HG03097 (cell line): Measurements from ENCODE around the gene ATP6V0C.
A peak's percentile ranks its signal among the peaks of the same experiment; 100 is the strongest.

ENCODE experiments used
- ATAC-seq: cut with Tn5 transposase; IDR thresholded peaks from one replicate; pipeline ENCODE4 v1.9.1; 2021; ENCODE audit not compliant: unreplicated experiment, low FRiP score

The ATP6V0C gene

GRCh38 chr16:2490190-2491105 is 23.3 kb upstream of the ATP6V0C start:
- ATAC-seq = no peak

DNA sequence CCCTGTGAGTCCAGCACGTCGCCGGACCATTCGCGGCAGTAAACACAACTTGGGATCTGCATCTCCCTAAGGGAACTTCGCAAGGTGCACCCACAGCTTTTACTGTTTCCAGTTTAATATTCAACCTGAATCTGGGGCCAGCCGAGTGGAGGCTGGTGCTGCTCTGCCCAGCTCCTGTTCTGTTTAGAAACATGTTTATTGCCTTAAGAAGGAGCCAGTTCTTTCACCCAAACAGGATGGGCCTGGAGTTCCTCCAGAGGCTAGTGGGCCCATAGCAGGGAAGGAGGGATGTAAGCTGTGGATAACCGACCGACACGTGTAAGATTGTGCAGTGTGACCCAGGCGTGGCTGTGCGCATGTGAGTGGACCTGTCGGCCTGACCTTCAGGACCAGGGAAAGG is 21.5 kb upstream of the ATP6V0C start:
- ATAC-seq = no peak

DNA sequence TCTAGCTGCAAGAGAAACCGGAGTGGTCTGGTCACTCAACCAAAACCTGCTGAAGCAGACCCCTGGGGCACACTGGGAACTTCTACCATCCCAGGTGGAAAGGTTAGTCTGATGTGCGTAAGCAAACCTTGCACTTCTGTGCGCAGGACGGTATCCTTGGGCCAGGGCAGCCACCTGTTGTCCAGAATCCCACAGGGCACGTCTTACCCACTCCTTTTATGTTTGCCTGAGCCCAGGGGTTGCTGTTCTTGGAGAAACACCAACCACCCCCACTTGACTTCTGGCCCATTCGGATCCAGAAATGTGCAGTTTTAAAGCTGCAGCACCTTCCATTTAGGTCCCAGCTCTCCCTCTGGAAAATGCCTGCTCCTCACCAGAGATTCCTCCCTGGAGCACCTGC is 20.1 kb upstream of the ATP6V0C start:
- no peak for ATAC-seq

DNA sequence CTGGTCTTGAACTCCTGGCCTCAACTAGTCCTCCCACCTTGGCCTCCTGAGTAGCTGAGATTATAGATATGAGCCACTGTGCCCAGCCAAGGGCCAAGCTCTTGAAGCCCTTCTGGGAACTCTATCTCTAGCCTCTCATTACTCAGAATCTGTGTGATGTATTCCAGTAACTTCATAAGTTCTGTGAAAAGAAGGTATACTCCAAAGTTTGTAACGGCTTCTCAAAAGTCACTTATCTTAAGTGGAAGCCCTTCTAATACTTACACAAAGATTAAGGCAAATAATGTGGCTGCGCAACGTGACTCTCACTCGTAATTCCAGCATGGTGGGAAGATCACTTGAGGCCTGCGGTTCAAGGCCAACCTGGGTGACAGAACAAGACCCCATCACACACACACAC is 19.1 kb upstream of the ATP6V0C start:
- no peak for ATAC-seq

DNA sequence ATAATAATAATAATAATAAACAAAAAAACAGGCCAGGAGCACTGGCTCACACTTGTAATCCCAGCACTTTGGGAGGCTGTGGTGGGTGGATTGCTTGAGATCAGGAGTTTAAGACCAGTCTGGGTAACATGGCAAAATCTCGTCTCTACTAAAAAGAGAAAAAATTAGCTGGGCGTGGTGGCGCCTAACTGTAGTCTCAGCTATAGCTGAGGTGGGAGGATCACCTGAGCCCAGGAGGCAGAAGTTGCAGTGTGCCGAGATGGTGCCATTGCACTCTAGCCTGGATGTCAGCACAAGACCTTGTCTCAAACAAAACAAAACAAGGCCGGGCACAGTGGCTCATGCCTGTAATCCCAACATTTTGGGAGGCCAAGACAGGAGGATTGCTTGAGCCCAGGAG is 18.7 kb upstream of the ATP6V0C start:
- no peak for ATAC-seq

GRCh38 chr16:2496223-2497115 is 17.3 kb upstream of the ATP6V0C start:
- ATAC-seq = no peak

GRCh38 chr16:2497116-2497630 is 16.6 kb upstream of the ATP6V0C start:
- no peak for ATAC-seq

DNA sequence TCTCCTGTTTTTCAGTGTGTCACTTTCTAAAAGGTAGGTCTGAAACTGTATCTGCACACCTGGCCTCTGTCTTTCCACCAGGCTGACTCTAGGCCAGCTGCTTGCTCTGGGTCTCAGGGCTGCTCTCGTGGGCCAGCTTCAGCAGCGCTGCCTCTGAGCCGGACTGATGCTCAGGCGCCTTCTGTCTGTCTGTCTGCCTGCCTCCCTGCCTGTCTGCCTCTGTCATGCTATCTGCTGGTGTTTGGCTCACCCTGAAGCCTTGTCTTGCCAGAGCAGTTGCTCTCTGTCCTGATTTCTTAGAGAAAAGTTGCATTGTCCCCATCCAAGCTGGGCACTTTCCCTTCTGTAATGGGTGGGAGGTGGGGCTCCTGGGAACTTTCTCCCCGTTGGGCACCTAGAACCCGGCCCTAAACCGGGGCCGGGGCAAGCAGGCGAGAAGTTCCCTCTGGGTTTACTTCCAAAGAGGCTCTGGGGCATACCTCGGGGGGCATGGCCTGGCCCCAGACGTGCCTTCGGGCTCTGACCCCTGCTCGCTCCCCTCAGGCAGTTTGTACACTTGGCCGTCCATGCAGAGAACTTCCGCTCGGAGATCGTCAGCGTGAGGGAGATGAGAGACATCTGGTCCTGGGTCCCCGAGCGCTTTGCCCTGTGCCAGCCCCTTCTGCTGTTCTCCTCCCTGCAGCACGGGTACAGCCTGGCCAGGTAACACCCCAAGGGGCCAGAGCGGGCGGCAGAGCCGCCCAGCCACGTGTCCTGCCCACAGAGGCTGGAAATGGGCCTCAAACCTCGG is 15.9 kb upstream of the ATP6V0C start:
- ATAC-seq = no peak

GRCh38 chr16:2498531-2499253 is 15.1 kb upstream of the ATP6V0C start:
- no peak for ATAC-seq

- no peak for ATAC-seq
Observed at GRCh38 chr16:2499454-2499853, 14.3 kb upstream of the ATP6V0C start.

- no peak for ATAC-seq
Observed at GRCh38 chr16:2499890-2500429, 13.8 kb upstream of the ATP6V0C start.

DNA sequence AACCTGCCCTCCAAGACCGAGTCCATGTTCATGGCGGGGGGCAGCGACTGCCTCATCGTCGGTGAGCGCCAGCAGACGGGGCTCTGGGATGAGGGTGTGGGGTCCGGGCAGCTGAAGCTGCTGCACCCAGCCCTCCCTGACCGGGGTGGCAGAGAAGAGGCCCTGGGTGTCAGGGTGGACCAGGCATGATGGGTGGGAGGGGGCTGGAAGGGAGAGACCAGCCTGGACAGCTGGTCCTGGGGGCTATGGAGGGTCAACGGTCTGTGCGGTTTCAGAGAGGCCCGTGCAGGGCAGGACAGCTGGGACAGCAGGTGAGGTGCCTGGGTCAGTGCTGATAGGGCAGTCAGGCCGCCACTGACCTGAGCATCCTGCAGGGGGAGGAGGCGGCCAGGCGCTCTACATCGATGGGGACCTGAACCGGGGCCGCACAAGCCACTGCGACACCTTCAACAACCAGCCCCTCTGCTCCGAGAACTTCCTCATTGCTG is 13.3 kb upstream of the ATP6V0C start:
- no peak for ATAC-seq

DNA sequence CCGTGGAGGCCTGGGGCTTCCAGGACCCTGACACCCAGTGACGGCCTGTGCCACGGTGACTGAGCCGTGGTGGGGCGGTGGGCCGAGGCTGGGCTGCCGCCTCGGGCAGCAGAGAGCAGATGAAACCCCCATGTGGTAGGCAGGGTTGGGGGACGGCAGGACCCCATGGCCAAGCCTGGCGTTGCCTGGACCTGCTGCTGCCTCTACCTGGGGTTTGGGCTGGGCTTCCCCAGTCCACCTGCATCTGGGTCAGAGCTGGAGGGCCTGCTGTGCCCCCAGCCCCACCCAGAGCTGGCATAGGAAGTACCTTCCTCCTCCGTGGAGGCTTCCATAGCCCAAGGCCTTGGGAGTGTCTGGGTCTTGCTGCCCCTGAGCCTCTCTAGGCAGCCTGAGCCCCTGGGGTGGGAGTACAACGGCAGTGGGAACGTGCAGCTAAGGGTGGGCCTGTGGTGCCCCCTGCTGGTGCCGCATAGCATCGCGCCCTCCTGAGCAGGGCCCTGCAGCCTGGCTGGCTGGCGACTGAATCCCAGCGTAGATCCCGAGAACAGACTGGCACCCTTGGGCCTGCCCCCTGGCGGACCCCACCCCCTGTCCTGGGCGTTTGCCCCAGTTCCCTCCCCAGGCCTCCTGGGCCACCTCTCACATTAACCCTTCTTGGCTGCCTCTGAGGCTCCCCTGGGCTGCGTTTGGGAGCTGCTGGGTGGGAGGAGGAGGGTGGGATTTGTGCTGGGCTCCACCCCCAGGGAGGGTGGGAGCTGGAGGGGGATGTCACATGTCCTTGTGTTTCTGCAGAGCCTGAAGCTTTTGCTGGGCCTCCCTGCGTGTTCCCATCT is 12.6 kb upstream of the ATP6V0C start:
- ATAC-seq = no peak

DNA sequence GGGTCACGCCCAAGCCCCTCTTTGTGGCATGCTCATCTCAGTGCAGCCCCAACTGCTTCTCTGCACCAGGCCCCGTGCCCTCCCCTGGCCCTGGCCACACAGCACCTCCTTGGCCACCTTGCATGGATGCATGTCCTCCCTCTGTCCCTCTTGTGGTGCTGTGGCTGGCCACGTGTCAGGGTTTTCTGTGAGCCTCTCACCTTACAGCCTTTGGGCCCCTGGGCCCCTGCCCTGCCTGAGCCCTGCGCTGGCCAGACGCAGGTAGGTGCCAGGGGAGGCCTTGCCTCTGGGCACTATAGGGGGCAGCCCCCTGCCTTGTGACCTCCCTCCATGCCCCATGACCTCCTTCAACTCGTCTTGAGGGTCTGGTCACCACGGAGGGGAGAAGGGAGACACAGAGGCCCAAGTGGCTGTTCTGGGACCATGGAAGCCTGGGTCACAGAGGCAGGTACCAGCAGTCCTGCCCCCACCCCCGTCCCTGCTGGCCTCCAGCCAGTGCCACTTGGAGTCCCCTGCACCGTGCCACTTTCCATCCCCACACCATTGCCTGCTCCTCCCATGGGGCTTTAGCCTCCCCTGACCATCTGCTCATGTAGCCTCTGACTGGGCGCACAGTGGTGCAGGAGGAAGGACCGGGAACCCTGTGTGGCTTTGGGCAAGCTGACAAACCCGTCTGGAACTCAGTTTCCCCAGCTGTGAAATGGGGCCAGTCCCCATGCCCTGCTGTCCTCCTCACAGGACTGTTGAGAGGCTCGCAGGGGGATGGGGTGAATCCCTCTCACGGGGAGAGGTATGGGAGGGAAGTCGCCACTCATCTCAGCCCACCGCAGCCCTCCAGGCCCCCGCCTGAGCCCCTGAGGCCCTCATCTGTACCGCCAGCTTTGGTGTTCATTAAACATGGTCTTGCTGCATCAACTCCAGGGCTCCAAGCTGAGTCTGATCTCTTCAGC is 11.5 kb upstream of the ATP6V0C start:
- ATAC-seq = no peak

DNA sequence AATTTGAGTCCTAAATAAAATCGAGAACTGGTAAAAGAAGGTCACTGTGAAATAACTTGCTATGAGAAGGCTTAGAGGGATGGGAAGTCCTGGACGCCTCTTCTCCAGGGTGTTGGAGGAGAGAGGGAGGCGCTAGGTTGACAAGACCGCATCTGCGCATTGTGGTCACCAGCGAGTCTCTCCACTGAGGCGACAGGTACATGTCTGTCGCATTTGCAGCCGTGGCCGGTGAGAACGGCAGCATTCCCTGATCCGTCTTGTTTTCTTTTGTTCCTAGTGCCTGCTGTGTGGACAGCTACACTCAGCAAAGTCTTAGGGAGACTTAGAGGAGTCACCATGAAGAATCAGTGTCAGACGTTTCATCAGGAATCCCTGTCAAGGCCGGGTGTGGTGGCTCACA is 8.1 kb upstream of the ATP6V0C start:
- no peak for ATAC-seq

DNA sequence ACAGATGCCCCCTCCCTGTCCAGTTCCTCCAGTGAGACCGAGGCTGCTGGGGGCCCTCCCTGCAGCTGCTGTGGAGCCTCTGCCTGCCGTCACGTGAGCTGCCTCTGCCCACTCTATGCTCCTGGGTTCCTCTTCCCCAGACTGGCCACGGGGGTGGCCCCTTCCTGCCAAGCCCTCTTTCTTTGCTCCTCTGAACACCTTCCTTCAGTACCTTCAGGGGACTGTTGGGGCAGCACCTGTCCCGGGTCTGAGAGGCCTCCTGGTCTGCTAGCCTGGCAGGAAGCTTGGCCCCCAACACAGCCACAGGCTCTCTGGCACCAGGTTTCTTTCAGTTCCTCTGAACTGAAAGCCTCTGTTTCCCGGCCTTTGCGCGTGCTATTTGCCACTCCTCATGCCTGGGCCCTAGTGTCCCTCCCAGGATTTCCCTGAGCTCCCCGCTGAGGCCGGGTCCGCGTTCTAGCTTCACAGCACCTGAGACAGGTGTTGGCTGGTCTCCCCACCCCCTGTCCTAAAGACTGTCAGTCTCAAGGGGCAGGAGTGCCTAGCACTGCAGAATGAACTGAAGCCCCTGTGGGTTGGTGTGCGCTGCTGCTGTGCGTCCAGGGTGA is 6.6 kb upstream of the ATP6V0C start:
- ATAC-seq = peak; percentile 59

DNA sequence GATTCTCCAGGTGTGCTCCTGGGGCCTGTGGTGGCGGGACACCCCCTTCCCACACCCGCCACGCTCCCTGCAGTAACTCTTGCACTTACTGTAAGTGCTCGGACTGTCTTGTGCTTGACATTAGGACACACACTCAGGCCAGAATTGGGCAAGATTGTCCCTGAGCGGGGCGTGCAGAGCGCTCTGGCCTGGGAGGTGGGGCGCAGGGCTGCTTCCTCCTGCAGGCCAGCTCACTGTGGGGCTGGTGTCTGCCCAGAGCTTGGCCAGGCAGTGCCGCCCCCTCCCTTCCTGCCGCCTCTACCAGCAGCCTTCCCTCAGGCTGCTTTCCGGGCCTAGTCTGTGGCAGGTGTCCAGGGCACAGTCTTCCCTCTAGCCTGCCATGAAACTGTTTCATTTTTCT is 6.1 kb upstream of the ATP6V0C start:
- ATAC-seq = no peak
